Natural killer cell (primary cell): ENCODE results near the gene SPDYE4. TPM values are rescaled to one million over a fixed set of nuclear protein-coding genes. Genes with fewer than 3 reads are reported as not detected.

Experiments used
- ATAC-seq, 3 donors: fragments of 150-1000 bp in 2 of 3; fragments of 200-7000 bp in 1 of 3; cut with Tn5 transposase; 1 replicate in 1 of 3; 2 replicates in 2 of 3; pipeline ENCODE4 v1.10.0; 2021; ENCODE audit warnings: mild to moderate bottlenecking in 2 of 3, moderate library complexity in 2 of 3
- DNase-seq, 2 donors: peaks; one replicate each; pipeline versions ENCODE4 v3.0.0 to v3.0.0-alpha.2; 2013 to 2021; ENCODE audit warnings: mixed read lengths in 1 of 2
- H3K27ac ChIP-seq: one replicate; pipeline ENCODE4 v1.5.1; 2013; ENCODE audit warnings: mild to moderate bottlenecking, low read length
- H3K27me3 ChIP-seq: one replicate; pipeline ENCODE4 v1.6.1; 2013; ENCODE audit warnings: low read length; ENCODE audit not compliant: control insufficient read depth, insufficient read depth
- H3K36me3 ChIP-seq: one replicate; pipeline ENCODE4 v1.6.1; 2013; ENCODE audit warnings: low read length; ENCODE audit not compliant: control insufficient read depth, insufficient read depth
- H3K4me1 ChIP-seq: one replicate; pipeline ENCODE4 v1.6.1; 2013; ENCODE audit warnings: low read length; ENCODE audit not compliant: control insufficient read depth, insufficient read depth
- H3K4me3 ChIP-seq: one replicate; pipeline ENCODE4 v1.5.1; 2013; ENCODE audit warnings: low read length
- H3K9me3 ChIP-seq: one replicate; pipeline ENCODE4 v1.6.1; 2013; ENCODE audit warnings: low read length; ENCODE audit not compliant: control insufficient read depth, insufficient read depth
- H3K27ac Mint-ChIP-seq, 2 donors: one replicate each; pipeline ENCODE4 v1.8.0; 2022; ENCODE audit warnings: mild to moderate bottlenecking in 2 of 2, mixed read lengths in 2 of 2, moderate library complexity in 1 of 2
- H3K27me3 Mint-ChIP-seq, 2 donors: one replicate each; pipeline ENCODE4 v1.8.0; 2022; ENCODE audit warnings: low read depth in 2 of 2, mixed read lengths in 2 of 2
- H3K36me3 Mint-ChIP-seq: one replicate; pipeline ENCODE4 v1.8.0; 2022; ENCODE audit warnings: mixed read lengths
- H3K4me1 Mint-ChIP-seq, 2 donors: one replicate each; pipeline ENCODE4 v1.8.0; 2022; ENCODE audit warnings: mixed read lengths in 2 of 2
- H3K4me3 Mint-ChIP-seq: one replicate; pipeline ENCODE4 v1.8.0; 2022; ENCODE audit warnings: mild to moderate bottlenecking, moderate library complexity, mixed read lengths
- H3K9me3 Mint-ChIP-seq, 2 donors: one replicate each; pipeline ENCODE4 v1.8.0; 2022; ENCODE audit warnings: mixed read lengths in 2 of 2
- CTCF ChIP-seq: fragments of 200-600 bp; IDR thresholded peaks from one replicate; pipeline ENCODE4 v1.8.0; 2022; ENCODE audit warnings: antibody characterized with exemption
- WGBS: methylation state at CpG from one replicate; pipeline ENCODE4 v1.1.7; 2013; ENCODE audit warnings: missing lambda C conversion rate; ENCODE audit not compliant: insufficient coverage; 5-methylcytosine and 5-hydroxymethylcytosine counted together
- intact Hi-C: fragments of 100-400 bp; cut with micrococcal nuclease; formaldehyde crosslinking; loops from one replicate; pipeline ENCODE4 v1.14.2; 2022
- total RNA-seq, 4 donors: library from RNA; stranded (reverse); fragments of 120-200 nt in 1 of 4; gene quantifications; one replicate each; pipeline versions ENCODE4 v1.2.3 to v1.2.4, GENCODE V29; 2013 to 2022

The SPDYE4 gene
- total RNA-seq, 3 donors from 2014 or later (not counting 1 experiment from before 2014, with no cell fraction given), result not detected

GRCh38 chr17:8735336-8735939, 22.9 kb downstream of the SPDYE4 start:
- TF ChIP-seq CTCF, result no peak
- Histone ChIP-seq H3K27ac (no peak overlapping the region), H3K36me3 (no peaks in the 10 kb centered on the region), H3K27me3 (no peaks in the 10 kb centered on the region), H3K4me3 (no peak overlapping the region), H3K9me3 (no peaks in the 10 kb centered on the region), H3K4me1 (peaks cover 10% of the 10 kb centered on the region)
- Mint-ChIP-seq H3K4me3 (no peak overlapping the region), H3K4me1 (peaks cover 9% of the 10 kb centered on the region in 2 donors), H3K27me3 (peaks cover 0 to 18% of the 10 kb centered on the region in 2 donors), H3K36me3 (no peaks in the 10 kb centered on the region), H3K9me3 (no peaks in the 10 kb centered on the region), H3K27ac (no peak overlapping the region)
- intact Hi-C loops, result no loop called here
- ATAC-seq, result no peak
- DNase-seq, result no peak
- WGBS, result 92% methylated on average over 22 of the region's 23 CpGs

DNA sequence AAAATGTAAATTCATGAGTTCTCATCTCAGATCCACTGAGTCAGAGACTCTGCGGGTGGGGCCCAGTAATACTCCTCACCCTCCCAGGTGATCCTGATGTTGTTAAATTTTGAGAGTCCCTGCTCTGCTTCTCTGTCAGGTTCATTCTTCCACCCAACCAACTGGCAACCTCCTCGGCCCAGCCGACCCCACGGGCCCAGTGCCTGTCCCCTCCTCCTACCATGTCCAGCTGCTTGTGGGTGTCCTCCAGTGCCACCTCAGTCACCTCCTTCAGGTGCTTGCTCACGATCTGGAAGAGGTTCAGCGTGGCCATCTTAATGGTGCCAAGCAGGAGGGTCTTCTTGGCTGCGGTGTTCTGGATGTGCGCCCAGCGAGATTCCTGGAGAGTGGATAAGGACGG, 23.5 kb downstream of the SPDYE4 start:
- no peaks in the 10 kb centered on the region for H3K36me3 ChIP-seq

GRCh38 chr17:8732406-8733085, 25.8 kb downstream of the SPDYE4 start:
- no peak overlapping the region for H3K4me3 Mint-ChIP-seq
- H3K36me3 Mint-ChIP-seq, result no peaks in the 10 kb centered on the region
- no peaks in the 10 kb centered on the region for H3K4me1 Mint-ChIP-seq
- no peaks in the 10 kb centered on the region for H3K9me3 Mint-ChIP-seq
- Histone ChIP-seq H3K4me1 (no peaks in the 10 kb centered on the region), H3K9me3 (no peaks in the 10 kb centered on the region), H3K36me3 (no peaks in the 10 kb centered on the region), H3K27me3 (no peaks in the 10 kb centered on the region), H3K4me3 (no peak overlapping the region), H3K27ac (no peak overlapping the region)
- TF ChIP-seq CTCF, result no peak
- H3K27ac Mint-ChIP-seq, result no peak overlapping the region
- DNase-seq (no peak), ATAC-seq (no peak)
- WGBS, result 71% methylated on average over 6 of the region's 7 CpGs
- intact Hi-C loops, result no loop called here
- H3K27me3 Mint-ChIP-seq, result peaks cover 8 to 17% of the 10 kb centered on the region in 2 donors

More for the DNA sequence above, 23.5 kb downstream of the SPDYE4 start:
- Mint-ChIP-seq H3K36me3 (no peaks in the 10 kb centered on the region), H3K4me3 (no peak overlapping the region), H3K27ac (no peak overlapping the region), H3K4me1 (peaks cover 4% of the 10 kb centered on the region in 2 donors), H3K9me3 (no peaks in the 10 kb centered on the region), H3K27me3 (peaks cover 0 to 19% of the 10 kb centered on the region in 2 donors)
- Histone ChIP-seq H3K4me1 (peaks cover 4% of the 10 kb centered on the region), H3K9me3 (no peaks in the 10 kb centered on the region), H3K27me3 (no peaks in the 10 kb centered on the region), H3K4me3 (no peak overlapping the region), H3K27ac (no peak overlapping the region)
- no peak for ATAC-seq
- 95% methylated on average over 10 of the region's 10 CpGs for WGBS
- no peak for TF ChIP-seq CTCF
- no peak for DNase-seq
- intact Hi-C loops, result no loop called here
